T-cell (primary cell): Measurements from ENCODE around the gene RTTN. TPM values are rescaled to one million over a fixed set of nuclear protein-coding genes. Genes with fewer than 3 reads are reported as not detected.

Experiments
- ATAC-seq, 4 experiments: fragments of 200-7000 bp in 3 of 4; fragments of 150-1000 bp in 1 of 4; cut with Tn5 transposase; replicated peaks in 1 of 4; 1 replicate in 3 of 4; 2 replicates in 1 of 4; pipeline ENCODE4 v1.10.0; 2021; ENCODE audit warnings: moderate library complexity in 3 of 4, mild to moderate bottlenecking in 2 of 4, moderate number of reproducible peaks in 1 of 4
- CTCF ChIA-PET, 2 donors: fragments of 300-600 bp; sonication (Branson Sonifier 250); formaldehyde crosslinking; loops; one replicate each; lab custom pipeline; 2022; ENCODE audit warnings: antibody characterized with exemption in 2 of 2; lab: Charles Lee
- POLR2A ChIA-PET, 2 donors: fragments of 300-600 bp; sonication (Branson Sonifier 250); formaldehyde crosslinking; loops; one replicate each; lab custom pipeline; 2022; ENCODE audit warnings: antibody characterized with exemption in 2 of 2; lab: Charles Lee
- DNase-seq, 35 experiments: peaks; one replicate each; pipeline versions ENCODE4 v3.0.0 to v3.0.0-alpha.2; 2013 to 2023
- H3K27ac ChIP-seq: one replicate; pipeline ENCODE4 v1.5.1; 2013; ENCODE audit warnings: low read length
- H3K27me3 ChIP-seq, 2 experiments: replicated peaks in 1 of 2; 1 replicate in 1 of 2; 2 replicates in 1 of 2; pipeline versions ENCODE4 v1.6.1 to v1.7.0; 2013; ENCODE audit warnings: low read length in 1 of 2, mixed read lengths in 1 of 2; ENCODE audit not compliant: control insufficient read depth in 2 of 2, insufficient read depth in 2 of 2; ENCODE audit errors: extremely low read depth in 1 of 2
- H3K36me3 ChIP-seq, 2 donors: 1 replicate in 1 of 2; 2 replicates in 1 of 2; pipeline versions ENCODE4 v1.6.1 to v1.7.0; 2013; ENCODE audit warnings: low read length in 1 of 2; ENCODE audit not compliant: control insufficient read depth in 2 of 2, insufficient read depth in 1 of 2; ENCODE audit errors: extremely low read depth in 1 of 2
- H3K4me1 ChIP-seq, 2 experiments: 1 replicate in 1 of 2; 2 replicates in 1 of 2; pipeline versions ENCODE4 v1.6.1 to v1.7.0; 2013; ENCODE audit warnings: low read length in 2 of 2, mixed read lengths in 1 of 2; ENCODE audit not compliant: insufficient read depth in 2 of 2, control insufficient read depth in 1 of 2; ENCODE audit errors: extremely low read depth in 1 of 2
- H3K4me3 ChIP-seq, 2 donors: 1 replicate in 1 of 2; 2 replicates in 1 of 2; pipeline versions ENCODE4 v1.5.1 to v1.7.0; 2013; ENCODE audit warnings: mild to moderate bottlenecking in 2 of 2, low read length in 1 of 2, moderate library complexity in 1 of 2; ENCODE audit not compliant: control insufficient read depth in 1 of 2; ENCODE audit errors: extremely low read depth in 1 of 2
- H3K9me3 ChIP-seq: 2 replicates; pipeline ENCODE4 v1.7.0; 2013
- H3K27ac Mint-ChIP-seq, 2 donors: one replicate each; pipeline ENCODE4 v1.8.0; 2020 to 2021; ENCODE audit warnings: mild to moderate bottlenecking in 2 of 2, mixed read lengths in 2 of 2
- H3K27me3 Mint-ChIP-seq, 2 donors: one replicate each; pipeline ENCODE4 v1.8.0; 2021 to 2022; ENCODE audit warnings: mixed read lengths in 2 of 2
- H3K36me3 Mint-ChIP-seq: one replicate; pipeline ENCODE4 v1.8.0; 2021; ENCODE audit warnings: mixed read lengths
- H3K4me1 Mint-ChIP-seq, 3 donors: one replicate each; pipeline ENCODE4 v1.8.0; 2020 to 2022; ENCODE audit warnings: mixed read lengths in 3 of 3, mild to moderate bottlenecking in 1 of 3
- H3K4me3 Mint-ChIP-seq, 3 donors: one replicate each; pipeline ENCODE4 v1.8.0; 2020 to 2022; ENCODE audit warnings: mild to moderate bottlenecking in 3 of 3, mixed read lengths in 3 of 3, moderate library complexity in 3 of 3
- H3K9me3 Mint-ChIP-seq, 3 donors: one replicate each; pipeline ENCODE4 v1.8.0; 2020 to 2022; ENCODE audit warnings: mixed read lengths in 3 of 3
- WGBS: methylation state at CpG from one replicate; pipeline ENCODE4 v1.1.5; 2013; ENCODE audit warnings: missing lambda C conversion rate; ENCODE audit not compliant: insufficient coverage; 5-methylcytosine and 5-hydroxymethylcytosine counted together
- total RNA-seq, 35 experiments: library from RNA in 6 of 35; stranded (reverse) in 6 of 35; fragments of 120-200 nt in 1 of 35; gene quantifications; one replicate each; pipeline versions ENCODE4 v1.2.1 to v1.2.4 and lab custom pipeline; 2013 to 2026

Gene RTTN
- total RNA-seq, 5 donors from 2014 or later (not counting 1 experiment from before 2014, with no cell fraction given) = 17.8 to 31.7 (median 19.4) TPM

GRCh38 chr18:70037431-70038061, 167.9 kb downstream of the RTTN start:
- Histone ChIP-seq H3K4me1 (no peaks in the 10 kb centered on the region), H3K4me3 (no peak overlapping the region), H3K9me3 (no peaks in the 10 kb centered on the region), H3K36me3 (peaks cover 5 to 7% of the 10 kb centered on the region in 2 donors), H3K27me3 (no peaks in the 10 kb centered on the region), H3K27ac (no peak overlapping the region)
- POLR2A ChIA-PET = no interaction called here
- no peak for DNase-seq
- no peak overlapping the region for H3K27ac Mint-ChIP-seq
- WGBS = 90% methylated on average over 6 of the region's 6 CpGs
- H3K9me3 Mint-ChIP-seq = peaks cover 0 to 8% (median 0%) of the 10 kb centered on the region in 3 donors
- H3K27me3 Mint-ChIP-seq = no peaks in the 10 kb centered on the region
- peaks cover 83% of the 10 kb centered on the region for H3K36me3 Mint-ChIP-seq
- H3K4me3 Mint-ChIP-seq = no peak overlapping the region
- CTCF ChIA-PET = no interaction called here
- ATAC-seq = no peak
- no peaks in the 10 kb centered on the region for H3K4me1 Mint-ChIP-seq

- Histone ChIP-seq H3K9me3 (no peaks in the 10 kb centered on the region), H3K4me3 (no peak overlapping the region), H3K4me1 (no peaks in the 10 kb centered on the region), H3K27me3 (no peaks in the 10 kb centered on the region), H3K27ac (no peak overlapping the region), H3K36me3 (peaks cover 5 to 9% of the 10 kb centered on the region in 2 donors)
- POLR2A ChIA-PET = no interaction called here
- no peaks in the 10 kb centered on the region for H3K27me3 Mint-ChIP-seq
- no peaks in the 10 kb centered on the region for H3K4me1 Mint-ChIP-seq
- DNase-seq (no peak), ATAC-seq (no peak)
- H3K27ac Mint-ChIP-seq = no peak overlapping the region
- H3K9me3 Mint-ChIP-seq = peaks cover 0 to 8% (median 0%) of the 10 kb centered on the region in 3 donors
- H3K36me3 Mint-ChIP-seq = peaks cover 83% of the 10 kb centered on the region
- 100% methylated on average over 2 of the region's 8 CpGs for WGBS
- no peak overlapping the region for H3K4me3 Mint-ChIP-seq
- CTCF ChIA-PET = no interaction called here
Measured at GRCh38 chr18:70036771-70037347, 168.6 kb downstream of the RTTN start.

GRCh38 chr18:70036168-70036567, 169.3 kb downstream of the RTTN start:
- Histone ChIP-seq H3K4me3 (no peak overlapping the region), H3K9me3 (no peaks in the 10 kb centered on the region), H3K36me3 (peaks cover 5 to 9% of the 10 kb centered on the region in 2 donors), H3K27ac (no peak overlapping the region), H3K4me1 (no peaks in the 10 kb centered on the region), H3K27me3 (no peaks in the 10 kb centered on the region)
- Mint-ChIP-seq H3K27ac (no peak overlapping the region), H3K4me1 (no peaks in the 10 kb centered on the region), H3K36me3 (peaks cover 81% of the 10 kb centered on the region), H3K4me3 (no peak overlapping the region), H3K9me3 (peaks cover 0 to 8% (median 0%) of the 10 kb centered on the region in 3 donors), H3K27me3 (no peaks in the 10 kb centered on the region)
- POLR2A ChIA-PET = no interaction called here
- DNase-seq (no peak), ATAC-seq (no peak)
- CTCF ChIA-PET = no interaction called here
- 100% methylated on average over 1 of the region's 2 CpGs for WGBS

- Histone ChIP-seq H3K4me1 (no peaks in the 10 kb centered on the region), H3K4me3 (no peak overlapping the region), H3K27me3 (no peaks in the 10 kb centered on the region), H3K9me3 (no peaks in the 10 kb centered on the region), H3K36me3 (peaks cover 0 to 6% of the 10 kb centered on the region in 2 donors), H3K27ac (no peak overlapping the region)
- no peak overlapping the region for H3K4me3 Mint-ChIP-seq
- DNase-seq = no peak
- POLR2A ChIA-PET = no interaction called here
- peaks cover 69% of the 10 kb centered on the region for H3K36me3 Mint-ChIP-seq
- H3K27ac Mint-ChIP-seq = no peak overlapping the region
- ATAC-seq = no peak
- H3K27me3 Mint-ChIP-seq = no peaks in the 10 kb centered on the region
- no peaks in the 10 kb centered on the region for H3K4me1 Mint-ChIP-seq
- WGBS = no CpG with 5 or more reads among the region's 4 CpGs
- CTCF ChIA-PET = no interaction called here
- peaks cover 0 to 1% (median 0%) of the 10 kb centered on the region in 3 donors for H3K9me3 Mint-ChIP-seq
Measured at GRCh38 chr18:70031221-70031620, 174.3 kb downstream of the RTTN start.

- Histone ChIP-seq H3K36me3 (peaks cover 0 to 6% of the 10 kb centered on the region in 2 donors), H3K4me3 (no peak overlapping the region), H3K9me3 (no peaks in the 10 kb centered on the region), H3K4me1 (no peaks in the 10 kb centered on the region), H3K27ac (no peak overlapping the region), H3K27me3 (no peaks in the 10 kb centered on the region)
- DNase-seq (no peak), ATAC-seq (no peak)
- H3K36me3 Mint-ChIP-seq = peaks cover 69% of the 10 kb centered on the region
- H3K4me3 Mint-ChIP-seq = no peak overlapping the region
- no peaks in the 10 kb centered on the region for H3K27me3 Mint-ChIP-seq
- ChIA-PET POLR2A (no interaction called here), CTCF (no interaction called here)
- no peak overlapping the region for H3K27ac Mint-ChIP-seq
- no CpG with 5 or more reads among the region's 1 CpG for WGBS
- H3K9me3 Mint-ChIP-seq = no peaks in the 10 kb centered on the region
- H3K4me1 Mint-ChIP-seq = no peaks in the 10 kb centered on the region
Measured at GRCh38 chr18:70030728-70031127, 174.8 kb downstream of the RTTN start.

GRCh38 chr18:70029163-70029562, 176.3 kb downstream of the RTTN start:
- Histone ChIP-seq H3K4me1 (no peaks in the 10 kb centered on the region), H3K27me3 (no peaks in the 10 kb centered on the region), H3K4me3 (no peak overlapping the region), H3K27ac (no peak overlapping the region), H3K9me3 (no peaks in the 10 kb centered on the region), H3K36me3 (peaks cover 0 to 11% of the 10 kb centered on the region in 2 donors)
- H3K27me3 Mint-ChIP-seq = no peaks in the 10 kb centered on the region
- ChIA-PET POLR2A (interaction anchor here in 1 of 2 donors (0.6 to 0.7 kb wide), 2 partner anchors 25 to 79 kb away, joined by 3 to 4 read pairs; no protein-coding TSS in a partner anchor), CTCF (no interaction called here)
- no peak overlapping the region for H3K27ac Mint-ChIP-seq
- ATAC-seq = no peak
- H3K36me3 Mint-ChIP-seq = peaks cover 68% of the 10 kb centered on the region
- no peaks in the 10 kb centered on the region for H3K4me1 Mint-ChIP-seq
- H3K9me3 Mint-ChIP-seq = no peaks in the 10 kb centered on the region
- DNase-seq = no peak
- H3K4me3 Mint-ChIP-seq = no peak overlapping the region
- no CpG with 5 or more reads among the region's 1 CpG for WGBS
